H1 (cell line): ENCODE results near the gene C18orf54. TPM values are rescaled to one million over a fixed set of nuclear protein-coding genes. Genes with fewer than 3 reads are reported as not detected.

Experiments
- CTCF ChIA-PET: fragments of 300-600 bp; sonication (Branson Sonifier 250); formaldehyde crosslinking; loops from one replicate; lab custom pipeline; 2021; ENCODE audit not compliant: partially characterized antibody; lab: Charles Lee
- POLR2A ChIA-PET: fragments of 300-600 bp; sonication (Branson Sonifier 250); formaldehyde crosslinking; loops from one replicate; lab custom pipeline; 2021; ENCODE audit warnings: inconsistent platforms; ENCODE audit not compliant: partially characterized antibody; lab: Charles Lee
- DNase-seq, 2 experiments: peaks; one replicate each; pipeline versions ENCODE4 v3.0.0 to v3.0.0-alpha.2; 2010 to 2022; ENCODE audit warnings: low spot score in 2 of 2, low read depth in 1 of 2, mixed read lengths in 1 of 2
- FAIRE-seq: peaks from 2 replicates; lab custom pipeline; 2011; peaks lifted over from hg19 to GRCh38; lab: Jason Lieb, UNC
- H2AFZ ChIP-seq: 2 replicates; pipeline ENCODE4 v1.8.1; 2012; ENCODE audit warnings: low read length, inconsistent platforms
- H2AK5ac ChIP-seq: 2 replicates; pipeline ENCODE4 v1.6.1; 2013; ENCODE audit warnings: low read depth, low read length
- H2BK120ac ChIP-seq: replicated peaks from 2 replicates; pipeline ENCODE3; 2013; ENCODE audit warnings: low read depth, low read length, inconsistent platforms
- H2BK12ac ChIP-seq: 2 replicates; pipeline ENCODE4 v1.6.1; 2013; ENCODE audit warnings: low read depth, low read length
- H2BK15ac ChIP-seq: 2 replicates; pipeline ENCODE4 v1.6.1; 2013; ENCODE audit warnings: low read length
- H2BK20ac ChIP-seq: 2 replicates; pipeline ENCODE4 v1.6.1; 2013; ENCODE audit warnings: low read length
- H2BK5ac ChIP-seq: 2 replicates; pipeline ENCODE4 v1.6.1; 2013; ENCODE audit warnings: low read depth, low read length
- H3K14ac ChIP-seq: 2 replicates; pipeline ENCODE4 v1.6.1; 2013; ENCODE audit warnings: inconsistent platforms; ENCODE audit not compliant: insufficient read length
- H3K18ac ChIP-seq: 2 replicates; pipeline ENCODE4 v1.6.1; 2013; ENCODE audit warnings: low read length; ENCODE audit errors: extremely low read depth
- H3K23ac ChIP-seq: 2 replicates; pipeline ENCODE4 v1.6.1; 2013; ENCODE audit warnings: inconsistent platforms; ENCODE audit not compliant: insufficient read length
- H3K23me2 ChIP-seq: 2 replicates; pipeline ENCODE4 v1.6.1; 2013; ENCODE audit warnings: low read depth, low read length
- H3K27ac ChIP-seq: 2 replicates; pipeline ENCODE4 v1.6.1; 2011; ENCODE audit warnings: low read depth, low read length, inconsistent platforms
- H3K27me3 ChIP-seq, 4 experiments: replicated peaks in 1 of 4; 1 replicate in 1 of 4; 2 replicates in 3 of 4; pipeline versions ENCODE4 v1.6.1 to v1.8.1; 2011 to 2013; ENCODE audit warnings: low read length in 3 of 4, mild to moderate bottlenecking in 3 of 4, inconsistent platforms in 2 of 4, mixed read lengths in 2 of 4, moderate library complexity in 1 of 4; ENCODE audit not compliant: control insufficient read depth in 3 of 4, insufficient read depth in 3 of 4; ENCODE audit errors: extremely low read depth in 1 of 4
- H3K36me3 ChIP-seq, 4 experiments: 2 replicates each; pipeline versions ENCODE4 v1.6.1 to v1.8.1; 2011 to 2013; ENCODE audit warnings: mild to moderate bottlenecking in 4 of 4, low read length in 3 of 4, moderate library complexity in 2 of 4, control low read depth in 1 of 4, inconsistent platforms in 1 of 4; ENCODE audit not compliant: insufficient read depth in 4 of 4, control insufficient read depth in 2 of 4
- H3K4ac ChIP-seq: replicated peaks from 2 replicates; pipeline ENCODE3; 2013; ENCODE audit warnings: low read length, low read depth, mixed read lengths, inconsistent platforms; ENCODE audit not compliant: insufficient read length
- H3K4me1 ChIP-seq, 4 experiments: replicated peaks in 1 of 4; 1 replicate in 1 of 4; 2 replicates in 3 of 4; pipeline versions ENCODE4 v1.6.1 to v1.8.1; 2011 to 2013; ENCODE audit warnings: low read length in 3 of 4, inconsistent platforms in 2 of 4, mixed read lengths in 1 of 4; ENCODE audit not compliant: insufficient read depth in 4 of 4, control insufficient read depth in 3 of 4
- H3K4me2 ChIP-seq, 2 experiments: 2 replicates each; pipeline versions ENCODE4 v1.6.1 to v1.8.1; 2011 to 2013; ENCODE audit warnings: low read depth in 2 of 2, low read length in 2 of 2, control low read depth in 1 of 2, inconsistent platforms in 1 of 2, mild to moderate bottlenecking in 1 of 2; ENCODE audit not compliant: insufficient read depth in 1 of 2
- H3K4me3 ChIP-seq, 4 experiments: fragments of 200-600, 300-600 bp in 1 of 4; sonication (generic), shearing (Covaris generic), sonication (Bioruptor Twin) in 1 of 4; 2 replicates each; pipeline versions ENCODE4 v1.5.1 to v1.8.1; 2011 to 2016; ENCODE audit warnings: low read length in 4 of 4, low read depth in 3 of 4, control low read depth in 2 of 4, inconsistent platforms in 2 of 4, mild to moderate bottlenecking in 2 of 4, mixed read lengths in 1 of 4, moderate library complexity in 1 of 4; ENCODE audit not compliant: insufficient read depth in 2 of 4; ENCODE audit errors: extremely low read depth in 1 of 4
- H3K56ac ChIP-seq: replicated peaks from 2 replicates; pipeline ENCODE3; 2013; ENCODE audit warnings: low read depth, mild to moderate bottlenecking, mixed read lengths, low read length, inconsistent platforms; ENCODE audit not compliant: insufficient read length
- H3K79me1 ChIP-seq: 2 replicates; pipeline ENCODE4 v1.6.1; 2013; ENCODE audit warnings: low read depth, low read length, control low read depth
- H3K79me2 ChIP-seq, 2 experiments: 2 replicates each; pipeline versions ENCODE4 v1.6.1 to v1.8.1; 2012 to 2013; ENCODE audit warnings: low read length in 2 of 2, mild to moderate bottlenecking in 2 of 2, inconsistent platforms in 1 of 2; ENCODE audit not compliant: insufficient read depth in 2 of 2, control insufficient read depth in 1 of 2
- H3K9ac ChIP-seq, 4 experiments: replicated peaks in 1 of 4; 1 replicate in 1 of 4; 2 replicates in 3 of 4; pipeline versions ENCODE4 v1.6.1 to v1.8.1; 2011 to 2013; ENCODE audit warnings: low read depth in 3 of 4, low read length in 3 of 4, control low read depth in 2 of 4, mild to moderate bottlenecking in 2 of 4, moderate library complexity in 2 of 4, inconsistent platforms in 1 of 4; ENCODE audit errors: extremely low read depth in 1 of 4
- H3K9me3 ChIP-seq, 2 experiments: 2 replicates each; pipeline versions ENCODE4 v1.6.1 to v1.8.1; 2012 to 2013; ENCODE audit warnings: mild to moderate bottlenecking in 2 of 2, moderate library complexity in 2 of 2, control low read depth in 1 of 2, inconsistent platforms in 1 of 2, low read depth in 1 of 2, low read length in 1 of 2, mixed read lengths in 1 of 2; ENCODE audit not compliant: insufficient read depth in 2 of 2
- H4K20me1 ChIP-seq, 2 experiments: replicated peaks in 1 of 2; 2 replicates each; pipeline versions ENCODE3 to v1.8.1; 2011 to 2013; ENCODE audit warnings: inconsistent platforms in 2 of 2, low read length in 2 of 2, mild to moderate bottlenecking in 1 of 2; ENCODE audit not compliant: insufficient read depth in 2 of 2, control insufficient read depth in 1 of 2
- H4K5ac ChIP-seq: 2 replicates; pipeline ENCODE4 v1.6.1; 2013; ENCODE audit warnings: low read length, low read depth, mixed read lengths, inconsistent platforms; ENCODE audit not compliant: insufficient read length
- H4K8ac ChIP-seq: 2 replicates; pipeline ENCODE4 v1.8.0; 2013; ENCODE audit warnings: mild to moderate bottlenecking, moderate library complexity, low read length, inconsistent platforms; ENCODE audit not compliant: insufficient read depth; ENCODE audit errors: extremely low read depth
- H4K91ac ChIP-seq: replicated peaks from 2 replicates; pipeline ENCODE3; 2013; ENCODE audit warnings: low read length, mixed read lengths, inconsistent platforms; ENCODE audit not compliant: insufficient read length
- KDM5A ChIP-seq: fragments of 200-600 bp; IDR thresholded peaks from 2 replicates; pipeline ENCODE4 v1.7.1; 2012; ENCODE audit warnings: mild to moderate bottlenecking, low read length, inconsistent platforms, mixed read lengths
- WGBS, 2 experiments: shearing (Covaris generic) in 1 of 2; methylation state at CpG; one replicate each; pipeline versions ENCODE4 v1.1.6 to v1.1.7; 2013 to 2015; ENCODE audit warnings: low lambda C conversion rate in 2 of 2, mixed read lengths in 2 of 2, inconsistent platforms in 1 of 2, low coverage in 1 of 2, missing lambda C conversion rate in 1 of 2; ENCODE audit not compliant: insufficient replicate concordance in 2 of 2, insufficient coverage in 1 of 2, insufficient read length in 1 of 2; ENCODE audit errors: extremely low coverage in 1 of 2, missing lambda C conversion rate in 1 of 2; 5-methylcytosine and 5-hydroxymethylcytosine counted together
- polyA plus RNA-seq, 7 experiments: library from polyadenylated mRNA; depleted of rRNA in 3 of 7; stranded (reverse) in 5 of 7; unstranded in 2 of 7; fragments of >200 nt in 5 of 7; fragments of 200-250 nt in 2 of 7; gene quantifications; 1 replicate in 5 of 7; 2 replicates in 1 of 7; 4 replicates in 1 of 7; pipeline versions ENCODE4 v1.2.1 to v1.2.3, GENCODE V29; 2011 to 2013; ENCODE audit warnings: missing spikeins in 2 of 7, mixed read lengths in 2 of 7
- total RNA-seq: library from RNA; stranded (reverse); fragmentation: NEBNext Ultra II Directional; extraction: Animal tissue kit (Norgen Biotek cat#: 25700); gene quantifications from 2 replicates; pipeline ENCODE4 v1.2.1, GENCODE V29; 2021

Gene C18orf54
- total and polyA plus RNA-seq, 2 of the 8 experiments (the other 6 are each of a cell fraction or from before 2014, with no cell fraction given), result 6.7 to 30.9 TPM

GRCh38 chr18:54327818-54328217 lies 29.9 kb upstream of the C18orf54 start:
- H2BK20ac ChIP-seq, result no peak overlapping the region
- no peaks in the 10 kb centered on the region for H3K36me3 ChIP-seq
- no peaks in the 10 kb centered on the region for H3K9me3 ChIP-seq
- no peaks in the 10 kb centered on the region for H4K20me1 ChIP-seq
- DNase-seq (no peak), FAIRE-seq (no peak)
- H3K9ac ChIP-seq, result no peak overlapping the region
- WGBS, 2 experiments, result 88% methylated on average over 4 of the region's 4 CpGs; no CpG with 5 or more reads in 1 of the 2 experiments
- H2AFZ ChIP-seq, result no peak overlapping the region
- H3K14ac ChIP-seq, result no peak overlapping the region
- H3K27ac ChIP-seq, result no peak overlapping the region
- H3K27me3 ChIP-seq, result no peaks in the 10 kb centered on the region
- ChIA-PET CTCF (no interaction called here), POLR2A (no interaction called here)
- H3K56ac ChIP-seq, result no peak overlapping the region
- no peak overlapping the region for H4K5ac ChIP-seq
- no peak overlapping the region for H3K4me3 ChIP-seq
- no peaks in the 10 kb centered on the region for H3K23me2 ChIP-seq
- H2BK5ac ChIP-seq, result no peak overlapping the region
- no peak overlapping the region for H2AK5ac ChIP-seq
- no peak overlapping the region for H3K18ac ChIP-seq
- no peak overlapping the region for H2BK120ac ChIP-seq
- H4K8ac ChIP-seq, result no peak overlapping the region
- no peak overlapping the region for H3K4me2 ChIP-seq
- H4K91ac ChIP-seq, result no peak overlapping the region
- no peaks in the 10 kb centered on the region for H3K79me1 ChIP-seq
- H2BK15ac ChIP-seq, result no peak overlapping the region
- no peaks in the 10 kb centered on the region for H3K79me2 ChIP-seq
- H2BK12ac ChIP-seq, result no peak overlapping the region
- H3K23ac ChIP-seq, result no peak overlapping the region
- no peak for TF ChIP-seq KDM5A
- TF ChIP-seq, all 59 proteins: peak for 0
- H3K4ac ChIP-seq, result no peak overlapping the region
- no peaks in the 10 kb centered on the region for H3K4me1 ChIP-seq
